DOHH2 (cell line): ENCODE data around the gene DNAL4.

Experiments used
- CTCF ChIP-seq: fragments of 200-600 bp; sonication (generic); IDR thresholded peaks from one replicate; pipeline ENCODE4 v1.5.1; 2014; ENCODE audit warnings: antibody characterized with exemption, mild to moderate bottlenecking, low read depth, low read length; ENCODE audit not compliant: poor library complexity, severe bottlenecking
- EZH2phosphoT487 ChIP-seq: fragments of 200-600 bp; sonication (generic); IDR thresholded peaks from 2 replicates; pipeline ENCODE4 v1.6.1; 2017; ENCODE audit warnings: borderline replicate concordance, mild to moderate bottlenecking, antibody characterized with exemption, low read length, moderate library complexity, mixed read lengths

- TF ChIP-seq CTCF: no peak
- no peak for TF ChIP-seq EZH2phosphoT487
Observed at GRCh38 chr22:38773363-38773946, 20.5 kb downstream of the DNAL4 start.
